ENCODE data around the gene HBG2.

Gene HBG2

GRCh38 chr11:5247472-5248192 lies 6.9 kb downstream of the HBG2 start:
- no peak for DNase-seq

GRCh38 chr11:5246772-5247471 lies 7.7 kb downstream of the HBG2 start:
- DNase-seq: no peak

- no peak for DNase-seq
These were observed 9.4 kb downstream of the HBG2 start for GRCh38 chr11:5245155-5245554.

- no peak for DNase-seq
These were observed 10.8 kb downstream of the HBG2 start for GRCh38 chr11:5243816-5244180.

GRCh38 chr11:5242933-5243815 lies 11.4 kb downstream of the HBG2 start:
- DNase-seq: no peak

- no peak for DNase-seq
These were observed 12.4 kb downstream of the HBG2 start for GRCh38 chr11:5242208-5242607.

GRCh38 chr11:5241458-5241857 lies 13.1 kb downstream of the HBG2 start:
- DNase-seq: no peak

GRCh38 chr11:5240458-5240857 lies 14.1 kb downstream of the HBG2 start:
- DNase-seq: no peak

- DNase-seq: no peak
These were observed 14.5 kb downstream of the HBG2 start for GRCh38 chr11:5240056-5240455.

- DNase-seq: no peak
These were observed 15.5 kb downstream of the HBG2 start for GRCh38 chr11:5239046-5239445.

- no peak for DNase-seq
These were observed 16.1 kb downstream of the HBG2 start for GRCh38 chr11:5238486-5238885.

GRCh38 chr11:5237420-5237819 lies 17.2 kb downstream of the HBG2 start:
- no peak for DNase-seq

- DNase-seq: no peak
These were observed 19.1 kb downstream of the HBG2 start for GRCh38 chr11:5235364-5236095.

- DNase-seq: peak in 1 of 5 donors; percentile 0
These were observed 20.2 kb downstream of the HBG2 start, which contains the start of gene HBD for GRCh38 chr11:5234381-5234834. HBD (minus strand) TSS chr11:5234483; CDS start chr11:5234433, 50 bp downstream.

GRCh38 chr11:5233307-5233706 lies 21.3 kb downstream of the HBG2 start:
- no peak for DNase-seq

GRCh38 chr11:5232821-5233220 lies 21.8 kb downstream of the HBG2 start:
- no peak for DNase-seq

- no peak for DNase-seq
These were observed 22.4 kb downstream of the HBG2 start for GRCh38 chr11:5232176-5232575.

- no peak for DNase-seq
These were observed 23.5 kb downstream of the HBG2 start for GRCh38 chr11:5231111-5231510.

- no peak for DNase-seq
These were observed 24.3 kb downstream of the HBG2 start for GRCh38 chr11:5230266-5230665.

- DNase-seq: no peak
These were observed 24.8 kb downstream of the HBG2 start for GRCh38 chr11:5229796-5230195.

GRCh38 chr11:5229356-5229755 lies 25.2 kb downstream of the HBG2 start:
- no peak for DNase-seq

GRCh38 chr11:5228124-5228523 lies 26.5 kb downstream of the HBG2 start:
- no peak for DNase-seq

- no peak for DNase-seq
These were observed 26.9 kb downstream of the HBG2 start for GRCh38 chr11:5227681-5228080.
